Measurements from ENCODE around the gene KIAA0930. TPM values are rescaled to one million over a fixed set of nuclear protein-coding genes. Genes with fewer than 3 reads are reported as not detected.
"Not testable (repeated sequence)": the region's sequence is repeated elsewhere in the genome, so short reads cannot be mapped to it uniquely, and the experiment has no call there.

Gene KIAA0930
- total RNA-seq, 1 donor from 2014 or later, result 93.1 TPM

DNA sequence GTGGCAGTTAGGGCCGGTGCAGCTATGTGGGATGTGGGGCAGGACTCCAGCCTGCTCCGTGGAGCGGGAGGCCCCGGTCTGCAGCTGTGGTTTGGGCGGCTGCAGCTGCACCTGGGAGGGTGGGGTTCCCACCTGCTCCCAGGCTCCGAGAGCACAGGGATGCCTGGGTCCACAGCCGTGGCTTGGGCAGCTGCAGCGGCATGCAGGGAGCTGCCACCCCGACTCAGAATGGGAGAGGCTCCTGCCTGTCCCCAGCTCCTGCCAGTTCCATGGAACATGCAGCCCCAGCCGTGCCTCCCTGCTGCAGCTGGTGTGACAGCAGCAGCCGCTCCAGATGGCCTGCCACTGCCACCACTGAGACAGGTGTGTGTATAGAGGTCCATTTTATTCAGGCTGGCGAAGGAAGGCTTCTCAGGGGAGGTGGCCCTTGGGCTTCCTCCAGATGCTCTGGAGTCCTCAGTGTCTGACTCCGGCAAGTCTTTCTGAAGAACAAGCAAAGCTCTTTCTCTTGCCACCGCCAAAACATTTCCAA lies 22.3 kb upstream of the KIAA0930 start:
- DNase-seq (ENCODE audit: low spot score), result no peak

DNA sequence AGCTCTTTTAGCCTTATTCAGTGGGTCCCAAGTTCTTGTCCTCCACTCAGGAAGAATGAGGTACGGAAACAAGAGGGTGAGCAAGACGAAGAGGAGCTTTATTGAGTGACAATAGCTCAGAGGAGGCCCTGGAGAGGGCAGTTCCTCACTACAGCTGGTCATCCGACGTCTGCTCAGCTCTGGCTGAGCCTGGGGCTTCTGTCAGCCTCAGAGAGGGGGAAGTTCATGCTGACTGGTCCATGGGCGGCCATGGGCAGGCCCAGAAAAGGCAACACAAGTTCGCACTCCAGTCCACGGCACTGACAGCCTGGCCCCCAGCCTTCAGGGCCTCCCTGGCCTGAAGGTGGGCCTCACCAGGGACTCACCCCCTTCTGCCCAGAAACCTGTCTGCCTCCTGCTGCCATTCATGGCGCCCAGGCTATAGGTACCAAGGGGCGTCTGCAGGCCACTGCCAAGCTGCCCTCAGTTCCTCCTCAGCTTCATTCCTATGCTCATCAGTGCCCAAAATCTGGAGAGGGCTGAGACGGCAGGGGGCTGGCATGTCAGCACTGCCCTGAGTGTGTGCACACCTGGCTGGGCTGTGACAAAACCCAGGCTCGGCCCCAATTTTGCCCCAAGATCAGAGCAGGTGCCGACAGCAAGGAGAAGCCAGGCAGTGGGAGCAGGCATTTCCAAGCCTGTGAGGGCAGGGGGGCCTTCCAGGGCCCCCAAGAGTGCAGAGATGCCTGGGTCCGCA lies 21.7 kb upstream of the KIAA0930 start:
- no peak for DNase-seq (ENCODE audit: low spot score)

DNA sequence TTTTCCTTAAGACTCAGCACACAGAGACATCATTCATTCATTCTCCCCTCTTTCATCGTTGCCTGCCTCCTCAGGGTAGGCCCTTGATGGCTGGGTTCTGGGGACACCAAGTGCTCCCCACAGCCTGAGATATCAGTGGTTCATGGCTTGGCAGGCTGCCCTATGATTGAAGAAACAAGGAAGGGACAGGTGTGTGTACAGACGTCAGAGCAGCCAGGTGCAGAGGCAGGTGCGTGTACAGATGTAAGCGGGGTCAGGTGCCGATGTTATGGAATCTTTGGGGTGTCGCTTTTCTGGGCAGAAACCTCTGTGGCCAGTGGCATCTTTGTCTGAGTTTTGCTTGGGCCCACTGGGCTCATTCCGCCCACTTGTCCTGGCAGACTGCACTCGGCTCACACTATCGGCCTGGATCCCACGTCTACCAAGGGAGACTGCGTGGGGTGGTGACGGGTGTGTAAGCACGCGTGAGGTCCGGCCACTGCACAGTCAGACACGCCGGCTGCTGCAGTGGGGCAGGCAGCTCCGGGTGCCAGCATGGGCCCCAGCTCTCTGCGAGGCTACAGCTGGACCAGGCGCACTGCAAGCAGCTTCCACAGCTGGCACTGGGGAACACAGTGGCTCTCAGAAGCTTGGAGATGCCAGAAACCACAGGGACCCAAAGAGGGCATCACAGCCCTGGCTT lies 20.9 kb upstream of the KIAA0930 start:
- DNase-seq (ENCODE audit: low spot score), result no peak

DNA sequence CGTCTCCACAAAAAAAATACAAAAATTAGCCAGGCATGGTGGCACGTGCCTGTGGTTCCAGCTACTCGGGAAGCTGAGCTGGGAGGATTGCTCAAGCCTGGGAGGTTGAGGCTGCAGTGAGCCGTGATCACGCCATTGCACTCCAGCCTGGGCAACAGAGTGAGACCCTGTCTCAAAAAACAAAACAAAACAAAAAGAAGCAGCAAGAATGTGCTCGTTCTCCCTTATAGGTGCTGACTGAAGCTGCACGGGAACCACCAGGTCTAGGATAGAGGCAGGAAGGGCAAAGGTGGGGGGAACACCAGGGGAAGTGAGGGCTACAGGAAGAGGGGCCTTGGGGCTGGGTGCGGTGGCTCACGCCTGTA lies 19.7 kb upstream of the KIAA0930 start:
- not testable (repeated sequence) for DNase-seq (ENCODE audit: low spot score)

DNA sequence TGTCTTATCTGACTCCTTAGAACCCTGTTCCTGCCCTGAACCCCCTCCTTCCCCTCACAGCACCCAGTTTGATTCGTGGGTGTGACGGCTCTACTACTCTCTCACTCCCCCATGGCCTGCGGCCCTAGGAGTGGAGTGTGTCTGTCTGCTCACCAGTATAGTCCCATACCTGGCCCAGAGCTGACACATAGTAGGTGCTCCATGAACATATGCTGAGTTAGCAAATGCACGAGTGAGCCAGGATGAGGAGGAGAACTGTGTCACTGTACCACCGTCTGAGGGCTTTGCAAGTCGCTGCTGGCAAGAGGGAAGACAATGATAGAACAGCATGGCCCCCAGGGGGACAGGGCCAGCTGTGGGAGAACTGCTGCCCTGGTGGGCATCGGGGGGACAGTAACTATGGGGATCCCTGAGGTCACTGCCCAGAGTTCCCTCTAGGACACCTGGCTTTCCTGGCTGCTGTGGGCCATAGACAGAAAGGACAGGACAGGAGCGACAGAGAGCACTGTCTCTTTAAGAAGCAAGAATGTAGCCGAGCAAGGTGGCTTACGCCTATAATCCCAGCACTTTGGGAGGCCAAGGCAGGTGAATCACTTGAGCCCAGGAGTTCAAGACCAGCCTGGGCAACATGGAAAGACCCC lies 19.2 kb upstream of the KIAA0930 start:
- DNase-seq (ENCODE audit: low spot score), result no peak

DNA sequence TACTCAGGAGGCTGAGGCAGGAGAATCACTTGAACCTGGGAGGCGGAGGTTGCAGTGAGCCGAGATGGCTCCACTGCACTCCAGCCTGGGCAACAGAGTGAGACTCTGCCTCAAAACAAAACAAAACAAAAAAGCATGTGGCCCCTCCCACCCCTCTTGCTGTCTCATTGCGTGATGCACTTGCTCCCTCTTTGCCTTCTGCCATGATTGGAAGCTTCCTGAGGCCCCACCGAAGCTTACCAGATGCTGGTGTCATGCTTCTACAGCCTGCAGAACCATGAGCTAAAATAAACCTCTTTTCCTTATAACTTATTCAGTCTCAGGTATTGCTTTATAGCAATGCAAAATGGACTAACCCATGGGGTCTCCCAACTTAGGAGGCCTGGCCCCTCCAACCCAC lies 17.2 kb upstream of the KIAA0930 start:
- not testable (repeated sequence) for DNase-seq (ENCODE audit: low spot score)

DNA sequence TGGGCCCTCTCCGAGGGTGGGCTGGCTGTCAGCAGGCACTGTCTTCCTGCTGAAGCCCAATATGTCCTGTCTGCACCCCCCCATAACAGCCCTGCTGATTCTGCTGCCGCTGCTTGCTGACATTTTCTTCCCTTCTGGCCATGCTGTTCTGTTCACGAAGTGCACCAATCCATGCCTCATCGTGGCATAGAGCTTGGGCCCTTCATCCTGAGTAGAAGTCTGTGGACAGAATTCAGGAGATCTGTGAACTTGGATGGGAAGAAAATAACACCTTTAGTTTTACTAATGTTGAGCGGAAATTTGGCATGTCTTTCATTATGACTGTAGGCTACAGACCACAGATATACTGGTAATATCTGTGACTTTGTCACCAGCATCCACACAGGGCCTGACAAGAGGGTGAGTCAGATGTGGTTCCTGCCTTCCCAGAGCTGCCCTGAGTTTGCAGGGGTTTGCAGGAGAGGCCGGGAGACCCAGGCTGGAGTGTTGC lies 14.1 kb upstream of the KIAA0930 start:
- DNase-seq (ENCODE audit: low spot score), result no peak

DNA sequence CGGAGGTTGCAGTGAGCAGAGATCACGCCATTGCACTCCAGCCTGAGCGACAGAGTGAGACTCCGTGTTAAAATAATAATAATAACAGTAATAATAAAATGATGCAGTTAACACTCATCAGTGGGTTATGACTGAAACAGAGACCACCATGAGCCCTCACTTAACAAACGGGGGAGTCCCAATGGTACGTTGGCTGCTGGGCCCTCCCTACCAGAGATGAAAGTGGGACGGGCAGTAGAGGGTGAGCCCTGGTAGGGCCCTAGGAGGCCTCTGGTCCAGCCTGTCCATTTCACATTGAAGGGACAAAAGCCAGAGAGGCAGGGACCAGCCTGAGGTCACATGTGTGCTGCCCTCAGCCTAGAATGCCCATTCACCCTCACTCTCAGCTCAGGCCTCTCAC lies 13.7 kb upstream of the KIAA0930 start:
- no peak for DNase-seq (ENCODE audit: low spot score)

DNA sequence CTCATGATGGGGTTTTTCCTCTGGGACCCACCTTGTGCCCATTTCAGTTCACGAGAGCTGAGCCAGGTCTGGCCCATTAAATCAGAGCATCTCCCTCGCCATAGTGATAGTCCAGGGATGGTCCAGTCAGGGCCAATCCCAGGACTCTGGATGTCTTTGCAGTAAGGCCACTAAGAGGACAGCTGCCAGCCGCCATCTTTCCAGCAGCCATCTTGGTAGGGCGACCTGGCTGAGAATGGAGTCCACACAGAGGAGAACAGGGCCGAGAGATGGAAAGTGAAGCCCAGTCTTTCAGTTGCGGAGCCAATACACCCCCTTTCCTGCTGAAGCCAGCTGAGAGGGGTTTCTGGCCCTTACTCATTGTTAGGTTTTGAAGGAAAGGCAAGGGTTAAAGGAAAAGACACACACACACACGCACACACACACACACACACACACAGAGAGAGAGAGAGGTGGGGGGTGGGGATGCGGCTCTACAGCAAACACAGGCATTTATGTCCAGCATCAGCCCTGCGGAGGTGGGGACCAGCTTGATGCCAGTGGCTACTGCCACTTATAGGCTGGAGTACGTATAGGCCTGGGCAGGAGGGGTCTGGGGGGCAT lies 12.4 kb upstream of the KIAA0930 start:
- DNase-seq (ENCODE audit: low spot score), result no peak

DNA sequence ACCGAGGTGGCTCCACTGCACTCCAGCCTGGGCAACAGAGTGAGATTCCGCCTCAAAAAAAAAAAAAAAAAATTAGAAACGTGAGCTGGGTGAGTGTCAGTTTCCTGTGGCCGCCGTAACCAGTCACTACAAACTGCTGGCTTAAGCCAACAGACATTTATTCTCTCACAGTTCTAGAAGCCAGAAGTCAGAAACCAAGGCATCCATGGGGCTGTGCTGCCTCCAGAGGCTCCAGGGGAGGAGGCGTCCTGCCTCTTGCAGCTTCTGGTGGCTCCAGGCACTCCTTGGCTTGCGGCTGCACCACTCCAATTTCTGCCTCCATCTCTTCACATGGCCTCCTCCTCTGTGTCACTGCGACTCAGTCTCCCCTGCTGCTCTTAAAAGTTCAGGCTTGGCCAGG lies 11.1 kb upstream of the KIAA0930 start:
- no peak for DNase-seq (ENCODE audit: low spot score)

DNA sequence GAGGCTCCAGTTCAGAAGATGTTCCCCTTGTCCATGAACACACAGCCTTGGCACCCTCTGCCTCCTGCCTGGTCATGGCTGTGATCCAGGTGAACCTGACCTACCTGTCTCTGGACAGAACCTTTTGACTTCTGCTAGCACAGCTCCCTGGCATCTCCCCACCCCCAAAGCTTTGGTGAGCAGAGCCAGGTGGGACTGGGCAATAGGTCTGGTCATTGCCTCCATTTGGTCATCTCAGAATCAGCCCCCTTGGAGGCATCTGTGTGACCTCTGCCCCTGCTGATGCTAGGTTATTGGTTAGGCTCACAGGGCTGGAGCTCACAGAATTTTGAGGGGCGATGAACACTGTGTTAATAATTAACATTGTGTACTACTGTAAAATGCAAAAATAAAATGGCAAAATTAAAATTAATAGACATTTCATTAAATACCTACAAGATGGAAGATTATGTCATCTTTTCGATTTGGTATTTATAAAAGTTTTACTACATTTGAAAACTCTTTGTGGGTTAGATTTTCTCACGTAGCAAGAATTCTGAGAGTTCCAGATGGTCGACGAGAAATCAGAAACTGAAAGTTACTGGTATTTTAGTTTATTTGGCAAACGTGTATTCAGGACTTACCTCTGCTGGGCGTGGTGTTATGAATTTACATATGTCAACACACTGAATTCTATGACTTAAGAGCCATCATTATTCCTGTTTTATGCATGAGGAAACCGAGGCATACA lies 8.3 kb upstream of the KIAA0930 start:
- no peak for DNase-seq (ENCODE audit: low spot score)

DNA sequence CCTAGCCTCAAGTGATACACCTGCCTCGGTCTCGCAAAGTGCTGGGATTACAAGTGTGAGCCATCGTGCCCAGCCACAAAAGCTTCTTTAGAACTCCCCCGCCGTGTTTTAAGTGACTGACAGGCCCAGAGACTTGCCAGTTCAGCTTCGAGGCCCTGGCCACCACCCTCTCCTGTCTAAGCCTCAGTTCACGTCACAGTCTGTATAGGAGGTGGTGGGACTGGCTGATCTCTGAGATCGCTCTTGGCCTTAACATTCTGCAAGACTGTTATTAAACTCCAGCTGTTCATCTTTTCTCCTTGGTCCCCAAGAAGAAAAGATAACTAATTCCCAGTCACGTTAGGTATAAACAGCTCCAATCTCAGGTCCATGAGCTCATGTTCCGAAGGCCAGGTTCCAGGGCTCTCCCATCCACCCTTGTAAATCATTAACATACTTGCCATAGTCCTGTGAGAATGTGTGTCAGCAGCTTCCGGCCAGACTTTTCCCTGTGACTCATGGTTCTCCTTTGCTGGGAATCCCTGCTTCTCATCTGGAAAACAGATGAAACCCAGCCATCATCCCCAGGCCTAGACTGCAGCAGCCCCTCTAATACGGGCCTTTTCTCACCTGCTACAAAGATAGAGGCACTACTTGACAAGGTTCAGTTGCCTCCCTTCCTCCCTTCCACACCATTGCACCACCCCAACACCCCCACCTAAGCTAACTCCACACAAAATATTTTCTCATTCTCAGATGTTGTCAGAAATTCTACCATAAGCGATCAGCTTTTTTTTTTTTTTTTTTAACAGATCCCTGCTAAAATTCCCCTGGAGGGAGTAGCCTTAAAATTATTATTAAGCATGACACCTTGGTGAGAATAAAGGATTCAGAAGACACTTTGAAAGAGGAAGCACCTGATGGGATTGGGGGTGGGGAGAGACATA lies 5.6 kb upstream of the KIAA0930 start:
- DNase-seq (ENCODE audit: low spot score), result peak; percentile 84

DNA sequence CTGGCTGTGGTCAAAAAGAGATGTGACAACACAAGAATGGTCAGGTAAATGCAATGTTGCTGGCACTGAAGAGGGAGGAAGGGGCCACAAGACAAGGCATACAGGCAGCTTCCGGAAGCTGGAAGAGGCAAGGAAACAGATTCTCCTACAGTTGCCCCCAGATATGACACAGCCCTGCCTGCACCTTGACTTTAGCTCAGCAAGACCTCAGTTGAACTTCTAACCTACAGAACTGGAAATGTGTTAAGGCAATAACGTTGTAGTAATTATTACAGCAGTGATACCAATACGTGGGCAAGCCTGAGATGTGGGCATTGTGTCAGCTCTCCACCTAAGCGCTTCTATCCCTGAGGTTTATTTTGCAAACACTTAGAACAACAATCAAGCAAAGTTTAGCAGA lies 4.2 kb upstream of the KIAA0930 start:
- no peak for DNase-seq (ENCODE audit: low spot score)

DNA sequence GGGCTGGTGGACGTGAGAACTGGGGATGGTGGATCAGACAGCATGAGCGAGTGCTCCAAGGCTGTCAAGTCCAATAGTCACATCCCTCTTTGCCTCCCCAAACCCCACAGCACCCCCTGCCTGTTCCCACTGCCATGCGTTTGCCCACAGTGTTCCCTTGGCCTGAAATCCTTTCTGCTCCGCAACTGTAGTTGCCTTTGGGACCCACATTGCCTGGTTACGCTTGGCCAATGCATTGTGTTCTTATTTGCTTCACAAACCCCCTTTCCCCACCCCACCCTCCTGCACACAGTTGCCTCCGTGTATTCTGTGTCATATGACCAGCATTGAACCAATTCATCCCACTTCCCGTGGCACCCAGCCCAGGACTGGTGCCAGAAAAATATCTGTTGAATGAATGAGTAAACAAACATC lies 2.1 kb upstream of the KIAA0930 start:
- DNase-seq (ENCODE audit: low spot score), result peak; percentile 90

DNA sequence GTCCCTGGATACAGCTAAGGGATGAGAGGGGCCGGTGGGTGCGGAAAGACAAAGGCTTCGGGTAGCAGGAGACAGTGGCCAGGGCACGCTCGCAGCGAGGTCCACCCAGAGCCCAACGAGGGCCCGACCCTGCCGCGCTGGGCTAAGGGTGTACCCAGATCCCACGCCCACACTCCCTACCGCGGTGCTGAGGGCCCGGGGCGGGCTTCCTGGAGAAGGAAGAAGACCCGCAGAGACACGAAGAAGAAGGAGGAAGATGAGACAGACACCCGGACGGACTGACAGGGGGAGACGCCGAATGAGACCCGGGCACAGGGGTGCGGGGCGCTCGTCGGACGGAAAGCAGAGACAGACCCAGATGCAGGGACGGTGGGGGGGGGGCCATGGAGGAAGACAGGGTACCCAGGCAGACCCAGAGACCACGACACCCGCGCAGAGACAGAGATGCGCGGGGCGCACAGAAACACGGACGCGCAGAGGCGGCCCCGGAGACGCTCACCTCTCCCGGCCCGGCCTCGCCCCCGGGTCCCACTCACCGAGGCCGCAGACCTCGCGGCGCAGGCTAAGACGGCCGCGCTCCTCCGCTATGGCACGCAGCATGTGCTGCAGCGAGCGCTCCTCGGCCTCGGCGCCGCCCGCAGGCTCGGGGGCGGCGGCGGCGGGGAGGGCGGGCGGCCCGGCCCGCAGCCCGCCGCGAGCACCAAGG lies 437 bp downstream of the KIAA0930 start:
- DNase-seq (ENCODE audit: low spot score), result no peak

DNA sequence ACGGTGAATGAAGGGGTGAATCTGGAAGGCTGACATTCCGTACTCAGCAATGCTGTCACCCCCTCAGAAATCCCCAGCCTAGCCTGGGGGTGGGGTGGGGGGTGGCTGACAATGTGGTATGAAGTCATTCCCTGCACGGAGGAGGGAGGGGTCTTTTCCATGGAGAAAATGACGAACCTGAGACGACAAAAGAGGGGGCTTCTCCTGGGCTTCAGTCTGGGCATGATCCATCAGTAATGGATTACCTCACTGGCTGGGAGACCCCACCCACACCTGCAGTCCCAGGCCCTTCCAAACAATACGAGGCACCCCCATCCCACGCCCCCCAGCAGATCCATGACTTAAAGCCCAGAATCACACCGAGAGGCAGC lies 1.0 kb downstream of the KIAA0930 start:
- no peak for DNase-seq (ENCODE audit: low spot score)

DNA sequence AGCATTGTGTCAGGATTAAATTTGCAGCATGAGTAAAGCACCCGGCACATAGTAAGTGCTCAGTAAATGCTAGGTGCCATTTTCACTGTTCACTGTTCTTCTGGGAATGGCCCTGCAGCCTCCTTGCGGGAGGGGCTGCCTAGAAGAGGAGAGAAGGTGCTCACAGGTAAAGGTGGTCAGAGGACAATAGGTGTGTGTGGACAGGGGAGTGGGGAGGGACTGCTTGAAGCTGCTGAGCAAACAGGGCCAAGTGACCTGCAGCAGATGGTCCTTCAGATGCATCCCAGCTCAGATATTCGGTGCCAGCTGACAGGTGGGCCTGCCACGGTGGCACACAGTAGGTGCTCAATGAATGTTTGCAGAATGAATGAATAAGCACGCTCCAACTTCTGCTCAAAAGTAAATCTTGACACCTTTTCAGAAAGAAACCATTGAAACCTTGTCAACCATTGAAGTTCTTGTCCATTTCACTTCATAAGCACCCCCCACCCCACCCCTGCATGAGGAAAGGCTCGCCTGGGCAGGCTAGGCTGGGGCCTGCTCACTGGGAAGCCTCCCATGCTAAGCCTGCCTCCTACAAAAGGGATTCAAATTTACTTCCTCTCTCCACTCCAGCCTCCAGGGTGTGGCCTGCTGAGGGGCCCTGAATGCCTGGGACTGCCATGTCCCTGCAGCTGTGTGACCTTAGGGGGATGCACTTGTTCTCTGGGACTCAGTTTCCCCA lies 1.6 kb downstream of the KIAA0930 start:
- no peak for DNase-seq (ENCODE audit: low spot score)

DNA sequence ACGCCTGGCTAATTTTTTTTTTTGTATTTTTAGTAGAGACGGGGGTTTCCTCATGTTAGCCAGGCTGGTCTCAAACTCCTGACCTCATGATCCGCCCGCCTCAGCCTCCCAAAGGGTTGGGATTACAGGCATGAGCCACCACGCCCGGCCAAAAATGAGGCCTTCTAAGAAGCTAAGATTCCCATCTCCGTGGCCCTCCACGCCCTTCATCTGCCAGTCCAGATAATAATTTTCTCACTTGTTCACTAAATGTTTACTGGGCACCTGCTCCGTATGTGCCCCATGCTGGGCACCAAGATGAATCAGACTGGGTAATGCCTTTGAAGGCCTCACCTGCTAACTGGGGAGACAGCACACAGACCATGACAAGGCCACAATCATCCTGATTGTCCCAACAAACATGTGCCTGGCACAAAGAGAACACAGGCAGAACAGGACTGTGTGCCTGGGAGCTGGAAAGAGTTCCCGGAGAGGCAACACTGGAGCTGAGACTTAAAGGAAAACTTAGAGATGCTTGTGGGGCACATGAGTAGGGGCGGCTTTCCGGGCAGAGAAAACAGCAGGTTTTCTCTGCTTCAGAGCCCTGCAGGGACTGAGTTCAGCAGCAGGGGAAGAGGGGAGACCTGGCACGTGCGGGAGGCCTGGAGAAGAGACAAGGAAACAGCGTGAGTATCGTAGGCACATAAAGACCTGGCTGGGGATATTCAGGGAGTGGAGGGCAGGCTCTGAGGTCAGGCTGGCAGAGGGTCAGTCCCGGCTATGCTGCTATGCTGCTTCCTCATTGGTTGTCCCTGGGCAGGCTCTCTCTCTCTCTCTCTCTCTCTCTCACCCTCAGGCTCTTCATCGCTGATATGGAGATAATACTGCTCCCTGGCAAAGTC lies 2.4 kb downstream of the KIAA0930 start:
- no peak for DNase-seq (ENCODE audit: low spot score)
